Raji (cell line): ENCODE measurements around the gene TCIRG1.
A peak's percentile ranks its signal among the peaks of the same experiment; 100 is the strongest.

ENCODE experiments used
- POLR2A ChIP-seq: IDR thresholded peaks from 2 replicates; pipeline ENCODE4 v1.6.1; 2011; ENCODE audit warnings: low read depth, low read length, control low read depth; ENCODE audit not compliant: insufficient read depth

Gene TCIRG1

DNA sequence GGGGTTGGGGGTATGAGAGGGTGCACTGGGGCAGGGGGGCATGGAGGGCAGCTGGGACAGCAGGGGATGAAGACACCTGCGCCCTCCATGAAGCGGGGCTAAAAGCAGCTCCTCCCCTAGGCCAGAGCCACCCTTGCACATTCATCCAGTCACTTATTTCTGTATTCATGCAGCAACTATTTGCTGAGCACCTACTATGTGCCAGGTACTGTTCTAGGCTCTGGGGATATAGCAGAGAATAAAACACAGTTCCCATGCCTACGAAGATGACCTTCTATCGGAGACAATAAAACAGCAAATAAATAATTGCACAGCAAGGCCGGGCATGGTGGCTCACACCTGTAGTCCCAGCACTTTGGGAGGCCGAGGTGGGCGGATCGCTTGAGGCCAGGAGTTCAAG, 23.4 kb upstream of the TCIRG1 start:
- TF ChIP-seq POLR2A = no peak

DNA sequence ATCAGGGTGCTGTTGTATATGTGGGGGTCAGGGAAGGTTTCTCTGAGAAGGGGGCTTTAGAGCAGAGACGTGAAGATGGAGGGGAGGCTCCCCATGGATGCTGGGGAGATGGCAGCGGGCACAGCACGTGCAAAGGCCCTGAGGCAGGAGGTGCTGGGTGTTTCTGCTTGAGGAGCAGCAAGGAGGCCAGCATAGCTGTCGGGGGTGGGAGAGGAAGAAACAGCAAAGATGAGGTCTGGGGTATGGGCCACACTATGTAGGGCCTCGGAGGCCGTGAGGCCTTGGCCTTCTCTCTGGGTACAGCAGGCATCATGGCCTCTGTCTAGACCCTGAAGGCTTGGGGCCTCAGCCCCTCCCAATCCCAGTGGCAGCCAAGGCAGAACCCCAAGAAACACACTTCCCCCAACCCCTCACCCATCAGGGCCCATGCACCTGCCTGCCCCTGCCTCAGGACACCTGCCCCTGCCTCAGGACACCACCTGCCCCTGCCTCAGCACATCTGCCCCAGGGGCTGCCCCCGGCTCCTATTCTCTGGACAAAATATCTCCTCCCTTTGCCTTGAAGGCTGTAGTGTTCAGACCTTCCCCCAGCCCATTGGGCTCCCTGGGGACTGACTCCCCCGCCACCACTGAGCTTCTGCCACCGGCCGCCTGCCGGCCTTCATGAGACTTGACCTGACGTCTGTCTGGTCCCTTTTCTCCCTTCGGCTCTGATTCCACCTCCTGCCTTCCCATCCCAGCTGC, 22.5 kb upstream of the TCIRG1 start:
- TF ChIP-seq POLR2A = no peak

DNA sequence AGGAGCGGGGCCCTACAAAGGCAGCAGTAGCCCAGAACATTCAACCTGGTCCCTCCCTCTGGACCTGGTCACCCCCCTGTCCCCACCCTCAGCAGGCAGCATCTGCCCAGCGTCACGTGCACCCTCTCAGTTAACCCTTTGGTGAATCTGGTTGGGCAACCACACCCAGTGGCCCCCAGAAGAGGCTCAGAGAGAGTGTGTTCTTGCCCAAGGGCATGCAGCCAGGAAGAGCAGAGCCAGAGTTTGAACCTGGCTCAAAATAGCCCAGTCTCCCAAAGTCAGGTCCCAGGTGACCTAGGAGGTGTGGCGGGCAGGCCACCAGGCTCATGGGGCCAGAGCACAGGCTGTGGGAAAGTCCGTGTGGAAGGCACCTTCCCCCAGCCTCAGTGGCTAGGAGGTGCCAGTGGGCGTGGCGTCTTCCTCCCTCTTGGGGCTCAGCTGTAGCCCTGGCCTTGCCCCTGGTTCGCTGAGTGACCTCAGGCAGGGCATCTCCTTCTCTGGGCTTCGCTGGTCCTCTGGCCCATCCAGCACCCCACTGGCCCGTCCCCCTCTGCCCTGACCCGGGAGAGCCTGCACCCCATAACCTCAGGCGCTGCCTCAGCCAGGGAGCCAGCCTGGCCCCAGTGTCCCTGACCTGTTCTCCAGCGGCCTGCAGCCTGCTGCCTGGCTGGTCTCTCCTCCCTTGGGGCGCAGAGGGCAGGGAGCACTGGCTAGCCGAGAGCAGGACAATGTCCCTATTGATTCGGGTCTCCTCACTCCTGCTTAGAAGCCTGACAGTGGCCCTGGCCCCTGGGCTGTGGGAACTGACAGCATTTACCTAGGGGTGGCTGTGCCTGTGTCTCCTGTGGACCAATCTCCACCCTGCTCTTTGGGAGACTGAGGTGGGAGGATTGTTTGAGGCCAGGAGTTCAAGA, 21.7 kb upstream of the TCIRG1 start:
- no peak for TF ChIP-seq POLR2A

DNA sequence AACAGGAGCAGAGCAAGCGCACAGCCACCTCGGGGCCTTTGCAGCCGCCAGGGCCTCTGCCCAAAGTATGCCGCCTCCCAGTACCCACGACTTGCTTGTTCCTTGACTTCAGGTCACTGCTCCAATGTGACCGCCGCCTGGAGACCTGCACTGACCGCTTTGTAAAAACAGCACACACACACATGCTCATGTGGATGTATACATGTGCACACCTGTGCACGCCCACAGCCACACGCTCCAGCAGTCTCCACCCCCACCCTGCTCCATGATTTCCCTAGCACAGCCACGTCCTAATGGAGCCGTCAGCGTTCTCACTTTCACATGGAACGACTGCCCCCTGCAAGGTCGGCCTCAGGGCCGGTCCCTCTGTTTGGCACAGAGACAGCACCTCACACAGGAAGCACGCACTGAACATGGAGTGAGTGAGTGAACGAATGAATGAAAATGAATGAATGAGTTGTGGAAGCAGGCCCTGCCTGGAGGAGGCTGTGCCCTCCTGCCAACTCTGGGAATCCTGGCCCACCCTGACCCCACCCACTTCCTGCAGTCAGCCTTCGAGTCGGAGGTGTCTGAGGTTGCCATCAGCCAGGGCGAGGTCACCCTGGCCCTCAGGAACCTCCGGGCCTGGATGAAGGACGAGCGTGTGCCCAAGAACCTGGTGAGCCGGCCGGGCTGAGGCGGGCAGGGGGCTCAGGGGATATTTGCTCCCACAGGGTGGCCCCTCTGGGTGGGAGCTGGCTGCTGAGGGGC, 20.7 kb upstream of the TCIRG1 start:
- TF ChIP-seq POLR2A = no peak

DNA sequence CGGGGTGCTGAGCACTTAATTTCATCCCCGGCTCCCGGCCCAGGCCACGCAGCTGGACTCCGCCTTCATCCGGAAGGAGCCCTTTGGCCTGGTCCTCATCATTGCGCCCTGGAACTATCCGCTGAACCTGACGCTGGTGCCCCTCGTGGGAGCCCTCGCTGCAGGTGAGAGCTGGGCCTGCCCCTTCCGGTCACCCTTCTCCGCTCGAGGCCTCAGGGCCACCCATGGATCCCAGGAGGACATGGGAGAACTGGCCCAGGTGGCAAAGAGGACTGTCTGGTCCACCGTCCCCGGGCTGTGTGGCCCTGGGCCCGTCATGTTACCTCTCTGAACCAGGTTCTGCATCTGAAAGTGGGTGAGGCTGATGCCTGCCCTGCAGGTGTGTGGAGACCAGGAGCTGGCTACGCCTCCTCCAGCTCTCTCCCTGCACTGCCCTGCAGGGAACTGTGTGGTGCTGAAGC, 20.1 kb upstream of the TCIRG1 start:
- TF ChIP-seq POLR2A = no peak

DNA sequence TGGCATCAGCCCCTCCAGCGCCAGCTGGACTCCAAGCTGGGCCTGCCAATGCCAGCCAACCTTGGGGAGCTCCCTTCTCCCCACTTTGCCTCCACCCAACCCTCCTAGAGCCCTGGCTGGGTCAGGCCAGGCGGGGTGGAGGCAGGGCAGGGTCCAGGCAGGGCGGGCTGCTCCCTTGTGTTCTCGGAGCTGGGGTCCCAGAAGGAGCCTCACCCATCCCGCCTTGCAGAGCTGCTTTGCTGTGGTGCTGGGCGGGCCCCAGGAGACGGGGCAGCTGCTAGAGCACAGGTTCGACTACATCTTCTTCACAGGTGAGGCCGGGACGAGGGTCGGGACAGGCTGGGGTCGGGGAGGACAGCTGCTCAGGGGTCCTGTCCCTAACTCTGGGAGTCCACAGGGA, 19.3 kb upstream of the TCIRG1 start:
- no peak for TF ChIP-seq POLR2A

DNA sequence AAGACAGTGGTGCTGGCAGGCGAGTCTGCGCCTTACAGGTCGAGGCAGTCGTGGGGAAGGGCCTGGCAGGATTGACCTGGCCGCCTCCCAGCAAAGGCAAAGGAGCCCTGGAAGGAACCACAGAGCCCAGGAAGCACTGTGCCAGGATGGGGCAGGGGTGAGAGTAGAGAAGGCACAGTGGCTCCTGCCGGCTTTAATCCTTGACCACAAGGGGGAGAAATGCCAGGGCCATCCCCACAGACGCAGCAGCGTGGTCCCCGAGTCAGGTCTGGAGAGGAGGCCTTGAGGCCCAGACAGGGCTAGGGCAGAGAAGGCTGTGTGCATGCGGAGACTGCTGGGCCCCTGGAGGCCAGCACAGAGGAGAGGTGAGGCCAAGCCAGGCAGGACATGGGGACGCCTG, 18.2 kb upstream of the TCIRG1 start:
- TF ChIP-seq POLR2A = 0 out of 2 replicates have a peak, but pooled peaks have one; percentile 5

DNA sequence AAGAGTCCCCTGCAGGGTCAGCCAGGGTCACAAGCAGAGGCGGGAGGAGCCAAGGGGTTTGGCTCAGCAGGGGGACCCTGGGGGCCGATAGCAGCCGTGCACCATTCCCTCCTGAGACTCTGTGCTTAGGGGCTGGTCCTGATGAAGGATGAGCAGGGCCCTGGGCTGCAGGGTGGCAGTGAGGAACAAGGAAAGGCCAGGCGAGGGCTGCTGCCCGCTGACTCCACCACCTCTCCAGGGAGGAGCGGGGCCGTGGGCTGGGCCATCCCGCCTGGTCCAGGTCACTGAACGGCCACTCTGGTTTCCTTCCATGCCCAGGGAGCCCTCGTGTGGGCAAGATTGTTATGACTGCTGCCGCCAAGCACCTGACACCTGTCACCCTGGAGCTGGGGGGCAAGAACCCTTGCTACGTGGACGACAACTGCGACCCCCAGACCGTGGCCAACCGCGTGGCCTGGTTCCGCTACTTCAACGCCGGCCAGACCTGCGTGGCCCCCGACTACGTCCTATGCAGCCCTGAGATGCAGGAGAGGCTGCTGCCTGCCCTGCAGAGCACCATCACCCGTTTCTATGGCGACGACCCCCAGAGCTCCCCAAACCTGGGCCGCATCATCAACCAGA, 17.5 kb upstream of the TCIRG1 start:
- no peak for TF ChIP-seq POLR2A

DNA sequence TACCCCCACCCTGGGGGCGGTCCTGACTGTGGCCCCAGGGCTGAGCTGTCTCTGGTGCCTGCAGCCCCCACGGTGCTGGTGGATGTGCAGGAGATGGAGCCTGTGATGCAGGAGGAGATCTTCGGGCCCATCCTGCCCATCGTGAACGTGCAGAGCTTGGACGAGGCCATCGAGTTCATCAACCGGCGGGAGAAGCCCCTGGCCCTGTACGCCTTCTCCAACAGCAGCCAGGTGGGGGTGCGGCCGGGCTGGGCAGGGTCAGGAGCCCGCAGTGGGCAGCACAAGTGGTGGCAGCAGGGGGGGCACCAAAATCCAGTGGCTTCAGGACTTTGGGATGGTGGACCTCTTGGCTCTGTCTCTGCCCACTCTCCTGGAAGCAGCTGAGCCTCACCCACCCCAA, 16.3 kb upstream of the TCIRG1 start:
- 0 out of 2 replicates have a peak, but pooled peaks have one; percentile 16 for TF ChIP-seq POLR2A

DNA sequence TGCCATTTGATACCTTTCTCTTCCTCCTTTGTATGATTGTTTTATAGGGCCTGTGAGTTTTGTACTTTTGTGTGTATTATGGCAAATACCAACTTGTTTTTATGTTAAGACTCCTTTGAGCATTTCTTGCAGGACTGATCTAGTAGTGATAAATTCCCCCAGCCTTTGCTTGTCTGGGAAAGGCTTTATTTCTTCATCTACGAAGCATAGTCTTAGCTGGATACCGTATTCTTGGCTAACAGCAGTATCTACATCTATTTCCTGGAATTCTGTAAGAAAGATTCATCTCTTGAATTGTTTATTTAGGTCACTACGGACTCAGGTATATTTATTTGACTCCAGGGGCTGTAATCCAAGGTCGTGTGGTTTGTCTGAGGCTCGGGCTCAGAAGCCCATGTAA, 14.3 kb upstream of the TCIRG1 start:
- TF ChIP-seq POLR2A = no peak

DNA sequence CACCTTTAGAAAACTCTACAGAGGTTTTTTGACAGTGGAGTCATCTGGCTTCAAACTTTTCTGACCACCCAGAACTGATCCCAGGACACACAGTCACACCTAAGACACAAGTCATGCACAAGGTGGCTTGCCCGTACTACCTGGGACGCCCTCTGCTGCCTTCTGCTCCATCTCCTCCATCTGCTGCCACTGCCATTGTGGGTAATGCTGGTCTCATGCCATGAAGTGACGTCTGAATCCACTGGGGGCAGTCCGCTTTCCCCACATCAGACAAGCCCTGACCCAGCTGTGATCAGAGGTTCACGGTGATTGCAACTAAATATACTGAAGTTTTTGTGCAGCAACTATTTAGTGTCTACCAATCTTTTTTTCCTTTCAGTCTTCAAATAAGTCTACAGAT, 13.8 kb upstream of the TCIRG1 start:
- TF ChIP-seq POLR2A = no peak

DNA sequence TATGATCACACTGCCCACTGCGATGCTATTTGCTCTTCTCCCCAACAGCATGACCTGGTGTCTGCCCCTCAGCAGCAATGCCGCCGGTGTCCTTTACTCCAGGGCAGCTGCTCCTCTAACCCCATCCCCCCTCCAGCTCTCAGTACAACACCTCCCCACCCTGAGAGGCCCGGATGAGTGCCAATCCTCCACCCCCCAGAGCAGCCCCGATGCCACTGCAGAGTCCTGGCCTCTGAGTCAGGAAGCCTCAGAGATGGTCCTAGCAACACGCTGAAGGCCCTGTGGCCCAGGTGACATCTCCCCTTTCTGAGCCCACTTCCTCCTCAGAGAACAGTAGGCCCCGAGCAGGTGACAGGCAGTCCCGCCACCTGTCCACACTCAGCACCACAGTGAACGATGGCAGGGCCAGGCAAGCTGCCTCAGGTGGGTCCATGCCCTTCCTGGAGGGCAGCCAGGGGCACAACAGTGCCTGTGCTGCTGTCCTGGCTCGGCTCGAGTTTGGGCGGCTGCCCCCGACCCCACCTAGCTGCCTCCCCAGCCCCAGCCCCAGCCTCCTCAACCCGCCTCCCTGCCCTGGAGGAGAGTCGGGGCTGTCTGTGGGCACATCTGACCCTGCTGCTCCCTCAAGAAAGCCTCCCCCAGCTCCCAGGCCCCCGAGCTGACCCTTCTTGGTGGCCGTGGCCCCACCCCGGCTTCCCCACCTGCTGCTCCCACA, 12.3 kb upstream of the TCIRG1 start:
- no peak for TF ChIP-seq POLR2A

DNA sequence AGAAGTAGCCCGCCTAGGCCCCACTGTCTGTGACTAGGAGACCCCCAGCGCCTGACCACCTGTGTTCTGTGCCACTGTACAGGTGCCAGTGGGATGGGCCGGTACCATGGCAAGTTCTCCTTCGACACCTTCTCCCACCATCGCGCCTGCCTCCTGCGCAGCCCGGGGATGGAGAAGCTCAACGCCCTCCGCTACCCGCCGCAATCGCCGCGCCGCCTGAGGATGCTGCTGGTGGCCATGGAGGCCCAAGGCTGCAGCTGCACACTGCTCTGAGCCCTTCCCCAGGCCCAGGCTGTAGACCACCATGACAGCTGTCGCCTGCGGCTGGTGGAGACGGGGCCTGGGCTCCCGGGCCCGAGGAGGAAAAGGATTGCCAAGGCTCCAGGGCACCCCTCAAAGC, 11.2 kb upstream of the TCIRG1 start:
- TF ChIP-seq POLR2A = no peak; the same call in 1 of the 2 replicates

DNA sequence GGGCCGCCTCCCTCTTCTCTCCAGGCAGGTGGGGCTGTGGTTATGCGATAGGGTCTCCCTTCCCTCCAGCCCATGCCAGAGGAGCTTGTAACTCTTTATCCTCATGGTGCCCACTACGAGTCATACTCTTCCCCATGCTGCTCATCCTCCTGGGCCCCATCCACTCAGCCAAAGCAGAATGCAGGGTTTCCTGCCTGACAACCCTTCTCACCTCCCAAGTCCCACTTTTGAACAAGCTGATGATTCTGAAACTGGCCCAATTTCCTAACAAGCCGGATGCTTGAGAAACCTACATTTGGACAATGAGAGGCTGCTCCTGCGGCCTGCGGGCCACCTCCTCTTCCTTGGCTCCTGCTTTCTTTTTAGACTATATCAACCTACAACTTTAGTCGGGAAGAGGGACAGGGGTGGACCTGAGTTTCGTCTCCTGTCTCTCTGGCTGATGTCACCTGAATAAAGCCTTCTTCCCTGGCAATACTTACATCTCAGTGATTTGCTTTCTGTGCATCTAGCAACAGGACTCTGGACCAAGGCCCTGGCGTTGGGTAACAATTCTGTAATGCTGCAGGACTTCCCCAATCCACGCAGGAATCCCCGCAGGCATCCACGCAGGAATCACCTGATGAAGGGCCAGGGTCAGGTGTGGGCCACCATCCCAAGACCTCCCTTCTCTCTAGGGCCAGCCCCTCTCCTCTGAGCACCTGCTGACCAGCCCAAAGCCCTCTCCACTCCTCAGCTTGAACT, 9.9 kb upstream of the TCIRG1 start:
- TF ChIP-seq POLR2A = no peak
